GM06990 (cell line): ENCODE data around the gene GABRR3.

ENCODE experiments used
- DNase-seq: peaks from one replicate; pipeline ENCODE4 v3.0.0-alpha.2; 2011; ENCODE audit not compliant: insufficient read length; ENCODE audit errors: extremely low read depth
- H3K27me3 ChIP-seq: replicated peaks from 2 replicates; pipeline ENCODE4 v1.6.0; 2011; ENCODE audit warnings: low read length; ENCODE audit not compliant: control insufficient read depth, insufficient read depth
- H3K36me3 ChIP-seq: 2 replicates; pipeline ENCODE4 v1.5.1; 2011; ENCODE audit warnings: low read length; ENCODE audit not compliant: control insufficient read depth, insufficient read depth
- H3K4me3 ChIP-seq: replicated peaks from 2 replicates; pipeline ENCODE4 v1.5.1; 2011; ENCODE audit warnings: low read depth, mild to moderate bottlenecking, control low read depth, low read length
- CTCF ChIP-seq: IDR thresholded peaks from 2 replicates; pipeline ENCODE4 v1.5.1; 2011; ENCODE audit warnings: low read length, control low read depth, mild to moderate bottlenecking, inconsistent platforms; ENCODE audit not compliant: insufficient read depth, poor library complexity, severe bottlenecking

The GABRR3 gene

GRCh38 chr3:97942801-97943546, 92.1 kb downstream of the GABRR3 start:
- H3K36me3 ChIP-seq, result peaks cover 5% of the 10 kb centered on the region
- no peaks in the 10 kb centered on the region for H3K27me3 ChIP-seq
- DNase-seq, result no peak
- no peak for TF ChIP-seq CTCF
- no peak overlapping the region for H3K4me3 ChIP-seq

GRCh38 chr3:97940034-97940433, 95.1 kb downstream of the GABRR3 start:
- DNase-seq, result no peak
- peaks cover 3% of the 10 kb centered on the region for H3K36me3 ChIP-seq
- TF ChIP-seq CTCF, result no peak
- H3K27me3 ChIP-seq, result no peaks in the 10 kb centered on the region
- no peak overlapping the region for H3K4me3 ChIP-seq

GRCh38 chr3:97939401-97939800, 95.7 kb downstream of the GABRR3 start:
- no peak for DNase-seq
- no peak for TF ChIP-seq CTCF
- H3K4me3 ChIP-seq, result no peak overlapping the region
- no peaks in the 10 kb centered on the region for H3K27me3 ChIP-seq
- H3K36me3 ChIP-seq, result peaks cover 3% of the 10 kb centered on the region

GRCh38 chr3:97938444-97938843, 96.7 kb downstream of the GABRR3 start:
- no peak for DNase-seq
- TF ChIP-seq CTCF, result no peak
- no peak overlapping the region for H3K4me3 ChIP-seq
- no peaks in the 10 kb centered on the region for H3K27me3 ChIP-seq
- H3K36me3 ChIP-seq, result peaks cover 3% of the 10 kb centered on the region

- no peak for DNase-seq
- Histone ChIP-seq H3K27me3 (no peaks in the 10 kb centered on the region), H3K4me3 (no peak overlapping the region), H3K36me3 (peaks cover 3% of the 10 kb centered on the region)
- TF ChIP-seq CTCF, result no peak
Measured at GRCh38 chr3:97937205-97937604, 97.9 kb downstream of the GABRR3 start.
